Measurements from ENCODE around the gene HSF5. TPM values are rescaled to one million over a fixed set of nuclear protein-coding genes. Genes with fewer than 3 reads are reported as not detected.

Gene HSF5
- total and polyA plus RNA-seq, 12 donors: 0.03 to 0.11 (median 0.06) TPM; not detected in 8

GRCh38 chr17:58468944-58469343 lies 19.3 kb downstream of the HSF5 start:
- DNase-seq: no peak
- Histone ChIP-seq H3K9me3 (replicated peaks in 1 of 3) (no peaks in the 10 kb centered on the region), H3K4me1 (replicated peaks in 1 of 2) (no peaks in the 10 kb centered on the region), H3K27ac (no peak overlapping the region), H3K4me3 (no peak overlapping the region), H3K36me3 (replicated peaks in 1 of 2) (no peaks in the 10 kb centered on the region), H3K27me3 (peaks cover 4% of the 10 kb centered on the region)
- WGBS, 4 donors: 74 to 80% (median 75%) methylated on average over 3 of the region's 3 CpGs
- intact Hi-C loops (cut with DNase I): no loop called here
- no peak for TF ChIP-seq POLR2A (IDR thresholded peaks at IDR 0.05)
- TF ChIP-seq CTCF (IDR thresholded peaks at IDR 0.05): no peak

GRCh38 chr17:58455491-58455890 lies 32.7 kb downstream of the HSF5 start:
- no peak for TF ChIP-seq POLR2A (IDR thresholded peaks at IDR 0.05)
- TF ChIP-seq CTCF (IDR thresholded peaks at IDR 0.05): no peak
- no peaks in the 10 kb centered on the region for H3K4me1 ChIP-seq (replicated peaks in 1 of 2)
- no peak overlapping the region for H3K27ac ChIP-seq
- H3K9me3 ChIP-seq (replicated peaks in 1 of 3): no peaks in the 10 kb centered on the region
- no peaks in the 10 kb centered on the region for H3K27me3 ChIP-seq
- no peaks in the 10 kb centered on the region for H3K36me3 ChIP-seq (replicated peaks in 1 of 2)
- H3K4me3 ChIP-seq: no peak overlapping the region
- intact Hi-C loops (cut with DNase I): no loop called here
- no peak for DNase-seq

GRCh38 chr17:58452738-58453137 lies 35.5 kb downstream of the HSF5 start:
- Histone ChIP-seq H3K9me3 (replicated peaks in 1 of 3) (no peaks in the 10 kb centered on the region), H3K27ac (no peak overlapping the region), H3K4me3 (no peak overlapping the region), H3K36me3 (replicated peaks in 1 of 2) (no peaks in the 10 kb centered on the region), H3K27me3 (no peaks in the 10 kb centered on the region), H3K4me1 (replicated peaks in 1 of 2) (no peaks in the 10 kb centered on the region)
- 93 to 100% (median 99%) methylated on average over 1 of the region's 1 CpG for WGBS, 4 donors
- TF ChIP-seq POLR2A (IDR thresholded peaks at IDR 0.05): no peak
- TF ChIP-seq CTCF (IDR thresholded peaks at IDR 0.05): no peak
- no peak for DNase-seq
- intact Hi-C loops (cut with DNase I): no loop called here

- Histone ChIP-seq H3K4me3 (no peak overlapping the region), H3K36me3 (replicated peaks in 1 of 2) (no peaks in the 10 kb centered on the region), H3K4me1 (replicated peaks in 1 of 2) (no peaks in the 10 kb centered on the region), H3K27ac (no peak overlapping the region), H3K27me3 (no peaks in the 10 kb centered on the region), H3K9me3 (replicated peaks in 1 of 3) (no peaks in the 10 kb centered on the region)
- DNase-seq: peak; percentile 78 to 91 (median 86)
- intact Hi-C loops (cut with DNase I): loop anchor here (2.0 to 5.0 kb wide), 2 partner anchors 130 to 133 kb away; no protein-coding TSS in a partner anchor
- TF ChIP-seq CTCF (IDR thresholded peaks at IDR 0.05) (peak; percentile 55 to 88 (median 78)), POLR2A (IDR thresholded peaks at IDR 0.05) (no peak)
- 62 to 76% (median 68%) methylated on average over 8 to 9 of the region's 9 CpGs for WGBS, 4 donors
Observed at GRCh38 chr17:58447039-58447975, 40.9 kb downstream of the HSF5 start.
